ENCODE data around the gene HOXD10.

DNA sequence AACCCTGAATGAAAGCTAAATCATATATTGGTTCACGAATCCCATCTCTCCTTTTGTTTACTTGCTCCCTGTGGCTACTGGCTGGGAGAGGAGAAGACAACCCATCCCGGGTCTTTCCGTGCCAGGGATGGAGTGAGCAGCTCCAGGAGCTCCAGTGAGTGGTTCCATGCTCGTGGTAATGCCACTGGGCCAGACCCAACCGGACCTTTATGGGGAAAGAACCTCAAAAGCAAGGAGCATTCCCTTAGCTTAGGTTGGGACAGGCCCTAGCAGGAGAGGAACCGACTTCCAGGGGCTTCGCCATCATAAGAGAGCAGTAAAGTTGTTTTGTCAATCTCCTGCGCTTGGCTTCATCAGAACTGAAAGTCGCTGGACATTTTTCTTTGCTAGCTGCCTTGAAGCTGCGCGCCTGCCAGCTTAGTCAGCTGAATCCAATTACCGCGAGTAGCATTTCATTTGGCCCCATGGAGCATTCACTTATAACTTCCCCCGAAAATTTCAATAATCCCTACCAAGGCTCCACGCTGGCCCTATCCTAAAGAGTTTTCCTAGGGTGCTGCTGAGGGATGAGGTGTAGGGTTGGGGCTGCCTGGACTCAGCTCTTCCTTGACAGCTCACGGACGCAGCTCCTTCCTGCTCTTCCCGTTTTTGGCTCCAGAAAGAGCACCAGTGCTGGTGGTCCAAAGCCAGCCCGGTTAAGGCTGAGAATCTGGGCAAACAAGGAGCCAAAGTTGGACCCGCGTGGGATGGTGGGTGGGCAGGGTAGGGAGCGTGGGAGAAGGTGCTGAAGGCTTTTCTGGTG is 45.4 kb downstream of the HOXD10 start:
- TF ChIP-seq, protein P1, sequence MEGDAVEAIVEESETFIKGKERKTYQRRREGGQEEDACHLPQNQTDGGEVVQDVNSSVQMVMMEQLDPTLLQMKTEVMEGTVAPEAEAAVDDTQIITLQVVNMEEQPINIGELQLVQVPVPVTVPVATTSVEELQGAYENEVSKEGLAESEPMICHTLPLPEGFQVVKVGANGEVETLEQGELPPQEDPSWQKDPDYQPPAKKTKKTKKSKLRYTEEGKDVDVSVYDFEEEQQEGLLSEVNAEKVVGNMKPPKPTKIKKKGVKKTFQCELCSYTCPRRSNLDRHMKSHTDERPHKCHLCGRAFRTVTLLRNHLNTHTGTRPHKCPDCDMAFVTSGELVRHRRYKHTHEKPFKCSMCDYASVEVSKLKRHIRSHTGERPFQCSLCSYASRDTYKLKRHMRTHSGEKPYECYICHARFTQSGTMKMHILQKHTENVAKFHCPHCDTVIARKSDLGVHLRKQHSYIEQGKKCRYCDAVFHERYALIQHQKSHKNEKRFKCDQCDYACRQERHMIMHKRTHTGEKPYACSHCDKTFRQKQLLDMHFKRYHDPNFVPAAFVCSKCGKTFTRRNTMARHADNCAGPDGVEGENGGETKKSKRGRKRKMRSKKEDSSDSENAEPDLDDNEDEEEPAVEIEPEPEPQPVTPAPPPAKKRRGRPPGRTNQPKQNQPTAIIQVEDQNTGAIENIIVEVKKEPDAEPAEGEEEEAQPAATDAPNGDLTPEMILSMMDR (IDR thresholded peaks at IDR 0.05): no peak
- no peak for TF ChIP-seq POLR2A (IDR thresholded peaks at IDR 0.05)

Data from ovary (tissue), 3 donors.